Esophagus squamous epithelium (tissue), 5 donors: ENCODE results near the gene CDC42BPB. TPM values are rescaled to one million over a fixed set of nuclear protein-coding genes. Genes with fewer than 3 reads are reported as not detected.

Source experiments
- DNase-seq: peaks from one replicate; lab custom pipeline; 2025; lab: John Stamatoyannopoulos, UW
- H3K27ac ChIP-seq, 4 donors: fragments of 200-600 bp; sonication (generic); one replicate each; pipeline ENCODE4 v1.5.1; 2016 to 2019; ENCODE audit warnings: mild to moderate bottlenecking in 1 of 4
- H3K27me3 ChIP-seq, 4 donors: fragments of 200-600 bp; sonication (generic); 1 replicate in 3 of 4; 2 replicates in 1 of 4; pipeline versions ENCODE4 v1.5.1 to v1.6.0; 2017 to 2021; ENCODE audit warnings: antibody characterized with exemption in 1 of 4
- H3K36me3 ChIP-seq, 3 donors: fragments of 200-600 bp; sonication (generic); one replicate each; pipeline ENCODE4 v1.5.1; 2016 to 2019
- H3K4me1 ChIP-seq, 3 donors: fragments of 200-600 bp; sonication (generic); one replicate each; pipeline ENCODE4 v1.5.1; 2017 to 2019
- H3K4me3 ChIP-seq, 4 donors: fragments of 200-600 bp; sonication (generic); 1 replicate in 3 of 4; 2 replicates in 1 of 4; pipeline ENCODE4 v1.5.1; 2016 to 2019; ENCODE audit warnings: mild to moderate bottlenecking in 2 of 4, moderate library complexity in 1 of 4
- H3K9me3 ChIP-seq, 3 donors: fragments of 200-600 bp; sonication (generic); one replicate each; pipeline ENCODE4 v1.5.1; 2016 to 2019
- POLR2A ChIP-seq, 4 donors: fragments of 450-650 bp; IDR thresholded peaks; one replicate each; pipeline ENCODE4 v1.6.1; 2017; ENCODE audit warnings: antibody characterized with exemption in 4 of 4, mild to moderate bottlenecking in 4 of 4, moderate library complexity in 3 of 4
- WGBS, 2 donors: methylation state at CpG; one replicate each; pipeline ENCODE4 v1.1.5; 2018; 5-methylcytosine and 5-hydroxymethylcytosine counted together
- intact Hi-C: fragments of 100-400 bp; cut with DNase I; formaldehyde crosslinking; loops from one replicate; pipeline ENCODE4 v1.15.0; 2022
- total RNA-seq, 4 donors: library from RNA; depleted of rRNA; stranded (reverse); fragments of >200 nt; gene quantifications; one replicate each; pipeline ENCODE4 v1.1.0, GENCODE V29; 2016
- TF ChIP-seq, protein P1 (sequence below), 6 experiments: fragments of 450-650 bp in 4 of 6; fragments of 200-600 bp in 2 of 6; sonication (generic) in 2 of 6; IDR thresholded peaks; one replicate each; pipeline ENCODE4 v1.5.1; 2016 to 2019; ENCODE audit warnings: antibody characterized with exemption in 6 of 6, mild to moderate bottlenecking in 4 of 6, moderate library complexity in 4 of 6
- donor health status: DM: yes; HTN: yes; CAD: no.

CDC42BPB gene, protein sequence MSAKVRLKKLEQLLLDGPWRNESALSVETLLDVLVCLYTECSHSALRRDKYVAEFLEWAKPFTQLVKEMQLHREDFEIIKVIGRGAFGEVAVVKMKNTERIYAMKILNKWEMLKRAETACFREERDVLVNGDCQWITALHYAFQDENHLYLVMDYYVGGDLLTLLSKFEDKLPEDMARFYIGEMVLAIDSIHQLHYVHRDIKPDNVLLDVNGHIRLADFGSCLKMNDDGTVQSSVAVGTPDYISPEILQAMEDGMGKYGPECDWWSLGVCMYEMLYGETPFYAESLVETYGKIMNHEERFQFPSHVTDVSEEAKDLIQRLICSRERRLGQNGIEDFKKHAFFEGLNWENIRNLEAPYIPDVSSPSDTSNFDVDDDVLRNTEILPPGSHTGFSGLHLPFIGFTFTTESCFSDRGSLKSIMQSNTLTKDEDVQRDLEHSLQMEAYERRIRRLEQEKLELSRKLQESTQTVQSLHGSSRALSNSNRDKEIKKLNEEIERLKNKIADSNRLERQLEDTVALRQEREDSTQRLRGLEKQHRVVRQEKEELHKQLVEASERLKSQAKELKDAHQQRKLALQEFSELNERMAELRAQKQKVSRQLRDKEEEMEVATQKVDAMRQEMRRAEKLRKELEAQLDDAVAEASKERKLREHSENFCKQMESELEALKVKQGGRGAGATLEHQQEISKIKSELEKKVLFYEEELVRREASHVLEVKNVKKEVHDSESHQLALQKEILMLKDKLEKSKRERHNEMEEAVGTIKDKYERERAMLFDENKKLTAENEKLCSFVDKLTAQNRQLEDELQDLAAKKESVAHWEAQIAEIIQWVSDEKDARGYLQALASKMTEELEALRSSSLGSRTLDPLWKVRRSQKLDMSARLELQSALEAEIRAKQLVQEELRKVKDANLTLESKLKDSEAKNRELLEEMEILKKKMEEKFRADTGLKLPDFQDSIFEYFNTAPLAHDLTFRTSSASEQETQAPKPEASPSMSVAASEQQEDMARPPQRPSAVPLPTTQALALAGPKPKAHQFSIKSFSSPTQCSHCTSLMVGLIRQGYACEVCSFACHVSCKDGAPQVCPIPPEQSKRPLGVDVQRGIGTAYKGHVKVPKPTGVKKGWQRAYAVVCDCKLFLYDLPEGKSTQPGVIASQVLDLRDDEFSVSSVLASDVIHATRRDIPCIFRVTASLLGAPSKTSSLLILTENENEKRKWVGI (N-terminal part only)
- total RNA-seq = 10 to 100 TPM; 43.7 to 98.2 (median 81.2) TPM

DNA sequence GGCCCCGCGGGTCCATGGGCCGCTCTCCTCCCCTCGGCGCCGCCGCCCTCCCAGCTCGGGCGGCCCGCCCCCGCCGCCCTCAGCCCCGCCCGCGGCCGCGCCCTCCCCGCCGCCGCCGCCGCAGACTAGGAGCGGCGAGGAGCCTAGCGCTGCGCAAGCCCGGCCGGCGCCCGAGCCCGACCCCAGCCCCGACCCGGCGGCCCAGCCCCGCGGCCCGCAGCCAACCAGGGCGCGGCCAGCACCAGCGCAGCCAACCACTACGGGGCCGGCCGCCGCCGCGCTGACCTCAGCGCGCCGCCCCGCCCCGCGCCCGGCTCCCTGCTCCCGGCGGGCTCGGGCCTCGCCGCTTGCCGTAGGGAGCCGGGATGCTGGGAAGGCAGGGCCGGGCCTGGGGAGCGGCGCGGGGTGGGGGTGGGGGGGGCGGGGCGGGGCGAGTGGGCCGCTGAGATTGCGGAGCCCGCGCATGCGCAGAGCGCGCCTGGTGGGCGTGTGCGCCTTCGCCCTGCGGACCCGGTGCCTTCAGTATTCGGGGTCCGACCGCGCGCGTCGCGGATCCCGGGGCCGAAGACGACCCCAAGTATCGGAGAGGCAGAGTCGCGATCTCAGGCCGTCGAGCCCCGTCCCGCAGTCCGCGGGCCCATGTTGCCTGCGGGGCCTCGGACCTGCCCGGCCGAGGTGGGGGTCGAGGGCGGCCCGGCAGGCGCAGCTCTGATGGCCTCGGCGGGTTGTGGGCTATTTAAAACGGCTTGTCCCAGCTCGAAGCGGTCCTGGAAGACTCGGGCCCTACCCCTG is at the start of gene CDC42BPB:
Gene CDC42BPB, minus strand, starts transcription at position 178 of the 792 bp plus-strand sequence. CDS start 376 bp downstream, outside the sequence.
- peak within 1 kb of the TSS; percentile 71 to 90 (median 86) for H3K4me3 ChIP-seq
- H3K4me1 ChIP-seq = peaks cover 24 to 68% (median 26%) of the 10 kb centered on the region in 3 donors
- TF ChIP-seq, protein P1, sequence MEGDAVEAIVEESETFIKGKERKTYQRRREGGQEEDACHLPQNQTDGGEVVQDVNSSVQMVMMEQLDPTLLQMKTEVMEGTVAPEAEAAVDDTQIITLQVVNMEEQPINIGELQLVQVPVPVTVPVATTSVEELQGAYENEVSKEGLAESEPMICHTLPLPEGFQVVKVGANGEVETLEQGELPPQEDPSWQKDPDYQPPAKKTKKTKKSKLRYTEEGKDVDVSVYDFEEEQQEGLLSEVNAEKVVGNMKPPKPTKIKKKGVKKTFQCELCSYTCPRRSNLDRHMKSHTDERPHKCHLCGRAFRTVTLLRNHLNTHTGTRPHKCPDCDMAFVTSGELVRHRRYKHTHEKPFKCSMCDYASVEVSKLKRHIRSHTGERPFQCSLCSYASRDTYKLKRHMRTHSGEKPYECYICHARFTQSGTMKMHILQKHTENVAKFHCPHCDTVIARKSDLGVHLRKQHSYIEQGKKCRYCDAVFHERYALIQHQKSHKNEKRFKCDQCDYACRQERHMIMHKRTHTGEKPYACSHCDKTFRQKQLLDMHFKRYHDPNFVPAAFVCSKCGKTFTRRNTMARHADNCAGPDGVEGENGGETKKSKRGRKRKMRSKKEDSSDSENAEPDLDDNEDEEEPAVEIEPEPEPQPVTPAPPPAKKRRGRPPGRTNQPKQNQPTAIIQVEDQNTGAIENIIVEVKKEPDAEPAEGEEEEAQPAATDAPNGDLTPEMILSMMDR (IDR thresholded peaks at IDR 0.05) = peak in 1 of 6 experiments; percentile 4
- peak in 1 of 4 donors; percentile 74 for TF ChIP-seq POLR2A (IDR thresholded peaks at IDR 0.05)
- H3K27me3 ChIP-seq = no peaks in the 10 kb centered on the region
- no peak for DNase-seq
- H3K9me3 ChIP-seq = no peaks in the 10 kb centered on the region
- no peaks in the 10 kb centered on the region for H3K36me3 ChIP-seq
- H3K27ac ChIP-seq = peak within 1 kb of the TSS; percentile 93 to 99 (median 98)
- intact Hi-C loops = no loop called here
- no CpG with 5 or more reads among the region's 113 CpGs for WGBS, 2 donors

DNA sequence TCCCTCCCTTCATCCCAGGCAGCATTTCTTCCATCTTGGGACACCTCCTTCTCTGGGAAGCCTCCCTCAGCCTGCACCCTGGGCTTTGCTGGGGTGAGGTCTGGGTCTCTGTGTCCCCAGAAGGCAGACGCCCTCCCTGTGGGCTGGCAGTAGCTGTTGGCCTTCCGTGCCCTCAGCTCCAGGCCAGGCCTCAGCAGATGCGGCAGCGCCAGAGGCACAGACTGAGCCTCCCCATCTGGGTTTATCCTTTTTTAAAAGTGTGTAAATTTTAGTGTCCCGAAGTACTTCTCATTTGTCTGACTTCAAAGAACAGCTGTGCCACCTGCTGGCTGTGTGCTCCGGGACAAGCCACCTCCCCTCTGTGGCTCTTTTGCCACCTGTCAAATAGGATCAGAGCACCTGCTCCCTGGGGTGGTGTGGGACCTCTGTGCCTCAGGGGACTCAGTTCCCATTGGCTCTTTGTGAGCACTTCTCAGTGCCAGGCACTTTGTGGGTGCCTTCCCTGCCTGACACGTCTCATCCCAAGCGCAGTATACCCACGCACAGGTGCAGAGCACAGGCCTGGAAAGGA is 48.3 kb upstream of the CDC42BPB start:
- Histone ChIP-seq H3K27me3 (peaks cover 5 to 48% (median 11%) of the 10 kb centered on the region in 4 donors), H3K4me1 (peaks cover 43 to 58% (median 45%) of the 10 kb centered on the region in 3 donors), H3K9me3 (no peaks in the 10 kb centered on the region), H3K27ac (peak overlapping the region in 1 of 4 donors; percentile 25), H3K4me3 (no peak overlapping the region), H3K36me3 (no peaks in the 10 kb centered on the region)
- intact Hi-C loops = loop anchor here (10.0 kb wide), 1 partner anchor 79 kb away; no protein-coding TSS in a partner anchor
- whole genome bisulfite sequencing, 2 donors = 42 to 50% methylated on average over 2 to 4 of the region's 9 CpGs
- TF ChIP-seq, protein P1 (IDR thresholded peaks at IDR 0.05) = peak in 3 of 6 experiments; percentile 16 to 29 (median 21)
- TF ChIP-seq POLR2A (IDR thresholded peaks at IDR 0.05) = no peak
- no peak for DNase-seq

DNA sequence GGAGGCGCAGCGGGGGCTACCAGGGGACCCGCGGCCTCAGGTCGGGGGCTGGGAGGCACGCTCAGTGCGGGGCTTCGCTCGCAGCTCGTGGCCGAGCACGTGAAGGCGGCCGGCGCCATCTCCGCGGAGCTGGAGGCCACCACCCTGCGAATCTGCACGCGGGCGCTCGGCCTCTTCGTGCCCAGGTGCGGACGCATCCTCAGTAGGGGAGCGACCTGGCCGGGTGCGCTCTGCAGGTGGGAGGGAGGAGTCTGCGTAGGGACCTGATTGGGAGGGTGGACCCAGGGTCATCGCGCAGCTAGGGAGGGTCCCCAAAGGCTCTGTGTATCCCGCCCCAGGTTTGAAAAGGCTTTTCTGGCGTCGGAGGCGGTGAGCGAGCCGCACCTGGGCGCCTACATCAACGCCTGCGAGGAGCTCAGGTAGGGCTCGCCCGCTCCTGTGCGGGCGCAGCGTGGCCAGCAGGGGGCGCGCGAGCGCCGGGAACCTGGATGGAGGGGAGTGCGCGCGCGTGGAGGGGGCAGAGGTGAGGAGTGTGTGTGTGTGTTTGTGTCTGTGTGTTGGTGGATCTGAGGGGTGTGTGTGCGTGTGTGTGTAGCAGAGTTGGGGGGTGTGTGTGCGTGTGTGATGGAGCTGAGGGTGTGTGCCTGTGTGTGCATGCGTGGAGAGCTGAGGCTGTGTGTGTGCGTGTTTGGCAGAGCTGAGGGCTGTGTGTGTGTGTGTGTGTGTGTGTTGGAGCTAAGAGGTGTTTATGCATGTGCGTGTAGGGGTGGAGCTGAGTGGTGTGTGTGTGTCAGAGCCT is 47.5 kb upstream of the CDC42BPB start:
- Histone ChIP-seq H3K27me3 (peaks cover 5 to 56% (median 11%) of the 10 kb centered on the region in 4 donors), H3K27ac (no peak overlapping the region), H3K9me3 (no peaks in the 10 kb centered on the region), H3K4me1 (peaks cover 35 to 50% (median 44%) of the 10 kb centered on the region in 3 donors), H3K36me3 (no peaks in the 10 kb centered on the region), H3K4me3 (peak overlapping the region in 2 of 4 donors; percentile 7 to 58)
- TF ChIP-seq, protein P1 (IDR thresholded peaks at IDR 0.05) = peak; percentile 96 to 99 (median 98)
- no peak for TF ChIP-seq POLR2A (IDR thresholded peaks at IDR 0.05)
- intact Hi-C loops = loop anchor here (5.0 to 10.0 kb wide), 2 partner anchors 80 to 187 kb away; no protein-coding TSS in a partner anchor
- DNase-seq = no peak
- 10 to 12% methylated on average over 9 to 11 of the region's 59 CpGs for WGBS, 2 donors
